K562 (cell line): ENCODE data around the gene CHRNG. TPM values are rescaled to one million over a fixed set of nuclear protein-coding genes. Genes with fewer than 3 reads are reported as not detected.

Experiments
- EWSR1 ChIP-seq: fragments of 450-650 bp; IDR thresholded peaks from 2 replicates; pipeline ENCODE4 v1.6.1; 2018; ENCODE audit warnings: borderline replicate concordance, mild to moderate bottlenecking, low read depth, moderate library complexity; ENCODE audit not compliant: partially characterized antibody
- NFIC ChIP-seq: fragments of 450-650 bp; IDR thresholded peaks from 2 replicates; pipeline ENCODE4 v1.6.1; 2017; ENCODE audit warnings: mild to moderate bottlenecking, inconsistent platforms
- SMAD4 ChIP-seq: fragments of 250-450 bp; sonication (Bioruptor Pico); conservative IDR thresholded peaks from 2 replicates; pipeline ENCODE4 v1.8.0; 2021; ENCODE audit warnings: inconsistent platforms, mild to moderate bottlenecking, moderate library complexity
- TAF7 ChIP-seq: fragments of 450-650 bp; IDR thresholded peaks from 2 replicates; pipeline ENCODE4 v1.6.1; 2016; ENCODE audit warnings: missing genetic modification characterization, missing compliant biosample characterization
- ZNF696 ChIP-seq: fragments of 250-450 bp; sonication (Bioruptor Pico); conservative IDR thresholded peaks from 2 replicates; pipeline ENCODE4 v1.4.0; 2020; ENCODE audit warnings: mild to moderate bottlenecking, moderate library complexity
- polyA plus RNA-seq, 8 experiments: library from polyadenylated mRNA; depleted of rRNA in 4 of 8; stranded (reverse) in 5 of 8; unstranded in 3 of 8; fragments of >200 nt; fragmentation: Nextera tagmentation in 2 of 8; fragmentation: Illumina TruSeq in 1 of 8; extraction: Ambion mirVana in 2 of 8; extraction: Trizol in 1 of 8; gene quantifications; 2 replicates each; pipeline versions ENCODE4 v1.2.1 to v1.2.3, GENCODE V29; 2011 to 2014; ENCODE audit warnings: inconsistent platforms in 1 of 8, missing spikeins in 1 of 8
- total RNA-seq, 7 experiments: library from RNA; depleted of rRNA in 6 of 7; stranded (reverse); fragments of >200 nt in 6 of 7; fragmentation: Illumina TruSeq in 2 of 7; extraction: Trizol in 2 of 7; gene quantifications; 2 replicates each; pipeline versions ENCODE4 v1.2.1 to v1.2.3, GENCODE V29; 2011 to 2021; ENCODE audit warnings: low replicate concordance in 1 of 7
- TF ChIP-seq, protein P1 (sequence below), 2 experiments: IDR thresholded peaks in 1 of 2; conservative IDR thresholded peaks in 1 of 2; 2 replicates each; pipeline ENCODE4 v1.6.1; 2016; ENCODE audit warnings: low read depth in 2 of 2, mild to moderate bottlenecking in 1 of 2, missing compliant biosample characterization in 1 of 2, missing genetic modification characterization in 1 of 2, moderate library complexity in 1 of 2
- TF ChIP-seq, protein P2 (sequence below): fragments of 250-450 bp; sonication (Bioruptor Pico); IDR thresholded peaks from 2 replicates; pipeline ENCODE4 v1.4.0; 2020; ENCODE audit warnings: mild to moderate bottlenecking, moderate library complexity, borderline replicate concordance
- TF ChIP-seq, protein P3 (sequence below): fragments of 450-650 bp; IDR thresholded peaks from 2 replicates; pipeline ENCODE4 v1.6.1; 2016

Gene CHRNG
- total and polyA plus RNA-seq, 9 of the 15 experiments (the other 6 are each of a cell fraction or from before 2014, with no cell fraction given) = not detected

DNA sequence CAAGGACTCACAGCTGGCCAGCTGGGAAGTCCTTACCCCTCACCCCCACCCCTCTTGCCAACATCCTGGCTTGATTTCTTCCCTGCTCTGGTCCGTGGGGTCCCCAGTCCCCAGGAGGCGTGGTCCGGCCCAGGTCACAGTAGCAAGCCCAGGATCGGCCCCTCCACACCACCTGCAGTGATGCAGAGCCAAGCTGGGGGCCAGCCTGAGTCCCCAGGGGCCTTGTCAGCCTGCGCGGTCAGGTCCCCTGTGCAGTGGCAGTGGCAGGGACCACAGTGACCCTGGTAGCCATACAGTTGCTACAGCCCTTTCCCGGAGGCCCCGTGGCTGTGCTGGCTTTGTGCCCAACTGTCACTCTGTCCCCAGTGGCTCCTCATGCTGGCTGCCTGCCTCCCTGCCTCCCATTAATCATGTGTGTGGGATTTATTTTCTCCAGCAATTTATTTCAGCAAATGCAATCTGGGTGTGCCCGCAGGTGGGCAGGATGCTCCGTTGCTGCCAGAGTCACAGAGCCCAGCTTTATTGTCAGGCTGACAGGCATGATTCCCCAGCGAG is 28.1 kb upstream of the CHRNG start (continued):
- TF ChIP-seq, protein P1, sequence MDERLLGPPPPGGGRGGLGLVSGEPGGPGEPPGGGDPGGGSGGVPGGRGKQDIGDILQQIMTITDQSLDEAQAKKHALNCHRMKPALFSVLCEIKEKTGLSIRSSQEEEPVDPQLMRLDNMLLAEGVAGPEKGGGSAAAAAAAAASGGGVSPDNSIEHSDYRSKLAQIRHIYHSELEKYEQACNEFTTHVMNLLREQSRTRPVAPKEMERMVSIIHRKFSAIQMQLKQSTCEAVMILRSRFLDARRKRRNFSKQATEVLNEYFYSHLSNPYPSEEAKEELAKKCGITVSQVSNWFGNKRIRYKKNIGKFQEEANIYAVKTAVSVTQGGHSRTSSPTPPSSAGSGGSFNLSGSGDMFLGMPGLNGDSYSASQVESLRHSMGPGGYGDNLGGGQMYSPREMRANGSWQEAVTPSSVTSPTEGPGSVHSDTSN (CRISPR knock-in tag; IDR thresholded peaks at IDR 0.05; ENCODE audit: low read depth) = no peak
- TF ChIP-seq, protein P1 (tag; conservative IDR thresholded peaks at IDR 0.05; ENCODE audit: low read depth) = peak; percentile 42; the same call in 1 of the 2 replicates
- no peak for TF ChIP-seq ZNF696 (CRISPR knock-in tag)
- no peak for TF ChIP-seq SMAD4
- TF ChIP-seq EWSR1 = no peak
- TF ChIP-seq, protein P2, sequence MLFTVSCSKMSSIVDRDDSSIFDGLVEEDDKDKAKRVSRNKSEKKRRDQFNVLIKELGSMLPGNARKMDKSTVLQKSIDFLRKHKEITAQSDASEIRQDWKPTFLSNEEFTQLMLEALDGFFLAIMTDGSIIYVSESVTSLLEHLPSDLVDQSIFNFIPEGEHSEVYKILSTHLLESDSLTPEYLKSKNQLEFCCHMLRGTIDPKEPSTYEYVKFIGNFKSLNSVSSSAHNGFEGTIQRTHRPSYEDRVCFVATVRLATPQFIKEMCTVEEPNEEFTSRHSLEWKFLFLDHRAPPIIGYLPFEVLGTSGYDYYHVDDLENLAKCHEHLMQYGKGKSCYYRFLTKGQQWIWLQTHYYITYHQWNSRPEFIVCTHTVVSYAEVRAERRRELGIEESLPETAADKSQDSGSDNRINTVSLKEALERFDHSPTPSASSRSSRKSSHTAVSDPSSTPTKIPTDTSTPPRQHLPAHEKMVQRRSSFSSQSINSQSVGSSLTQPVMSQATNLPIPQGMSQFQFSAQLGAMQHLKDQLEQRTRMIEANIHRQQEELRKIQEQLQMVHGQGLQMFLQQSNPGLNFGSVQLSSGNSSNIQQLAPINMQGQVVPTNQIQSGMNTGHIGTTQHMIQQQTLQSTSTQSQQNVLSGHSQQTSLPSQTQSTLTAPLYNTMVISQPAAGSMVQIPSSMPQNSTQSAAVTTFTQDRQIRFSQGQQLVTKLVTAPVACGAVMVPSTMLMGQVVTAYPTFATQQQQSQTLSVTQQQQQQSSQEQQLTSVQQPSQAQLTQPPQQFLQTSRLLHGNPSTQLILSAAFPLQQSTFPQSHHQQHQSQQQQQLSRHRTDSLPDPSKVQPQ (CRISPR knock-in tag) = no peak
- TF ChIP-seq TAF7 (tag) = no peak
- TF ChIP-seq, protein P3, sequence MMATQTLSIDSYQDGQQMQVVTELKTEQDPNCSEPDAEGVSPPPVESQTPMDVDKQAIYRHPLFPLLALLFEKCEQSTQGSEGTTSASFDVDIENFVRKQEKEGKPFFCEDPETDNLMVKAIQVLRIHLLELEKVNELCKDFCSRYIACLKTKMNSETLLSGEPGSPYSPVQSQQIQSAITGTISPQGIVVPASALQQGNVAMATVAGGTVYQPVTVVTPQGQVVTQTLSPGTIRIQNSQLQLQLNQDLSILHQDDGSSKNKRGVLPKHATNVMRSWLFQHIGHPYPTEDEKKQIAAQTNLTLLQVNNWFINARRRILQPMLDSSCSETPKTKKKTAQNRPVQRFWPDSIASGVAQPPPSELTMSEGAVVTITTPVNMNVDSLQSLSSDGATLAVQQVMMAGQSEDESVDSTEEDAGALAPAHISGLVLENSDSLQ = peak; percentile 52
- TF ChIP-seq NFIC = peak; percentile 60
